IMR-90 (cell line): Measurements from ENCODE around the gene KLHL13. TPM values are rescaled to one million over a fixed set of nuclear protein-coding genes. Genes with fewer than 3 reads are reported as not detected.

ENCODE experiments used
- ATAC-seq: fragments of 200-7000 bp; cut with Tn5 transposase; 2 replicates; pipeline ENCODE4 v1.9.1; 2020; ENCODE audit warnings: low read depth, mild to moderate bottlenecking, moderate library complexity
- BruUV-seq: library from RNA; stranded (reverse); fragments of 400-500 nt; replicated peaks from 2 replicates; lab custom pipeline; 2021; lab: Mats Ljungman, UMichigan
- CTCF ChIA-PET: fragments of 300-600 bp; formaldehyde crosslinking; extraction: SDS; loops from one replicate; lab custom pipeline; 2021; ENCODE audit warnings: antibody characterized with exemption; lab: Yijun Ruan, JAX
- POLR2A ChIA-PET: fragments of 300-600 bp; sonication (Branson Sonifier 250); formaldehyde crosslinking; loops from one replicate; lab custom pipeline; 2022; ENCODE audit warnings: antibody characterized with exemption; ENCODE audit not compliant: unreplicated experiment; lab: Charles Lee
- DNase-seq: peaks from one replicate; pipeline ENCODE4 v3.0.0; 2013
- H2AFZ ChIP-seq: replicated peaks from 2 replicates; pipeline ENCODE3; 2013; ENCODE audit warnings: low read length, mild to moderate bottlenecking; ENCODE audit not compliant: poor library complexity
- H2AK5ac ChIP-seq: 2 replicates; pipeline ENCODE4 v1.6.1; 2013; ENCODE audit warnings: low read depth, low read length, inconsistent platforms
- H2AK9ac ChIP-seq: replicated peaks from 2 replicates; pipeline ENCODE3; 2013; ENCODE audit warnings: mild to moderate bottlenecking, low read depth, low read length, moderate library complexity; ENCODE audit not compliant: poor library complexity
- H2BK120ac ChIP-seq: 2 replicates; pipeline ENCODE4 v1.6.1; 2013; ENCODE audit warnings: low read depth, low read length, inconsistent platforms
- H2BK15ac ChIP-seq: 3 replicates; pipeline ENCODE4 v1.6.1; 2013; ENCODE audit warnings: low read depth, low read length, inconsistent platforms
- H2BK20ac ChIP-seq: 2 replicates; pipeline ENCODE4 v1.6.1; 2013; ENCODE audit warnings: low read depth, mild to moderate bottlenecking, inconsistent platforms, low read length, moderate library complexity
- H2BK5ac ChIP-seq: 2 replicates; pipeline ENCODE4 v1.6.1; 2013; ENCODE audit warnings: mild to moderate bottlenecking, low read depth, low read length, inconsistent platforms; ENCODE audit not compliant: poor library complexity, severe bottlenecking
- H3K14ac ChIP-seq: replicated peaks from 2 replicates; pipeline ENCODE4 v1.6.1; 2013; ENCODE audit warnings: low read depth, low read length, inconsistent platforms
- H3K18ac ChIP-seq: 2 replicates; pipeline ENCODE4 v1.6.1; 2013; ENCODE audit warnings: low read depth, low read length, control low read depth
- H3K23ac ChIP-seq: 2 replicates; pipeline ENCODE4 v1.6.1; 2013; ENCODE audit warnings: low read depth, low read length, inconsistent platforms
- H3K27ac ChIP-seq: 2 replicates; pipeline ENCODE4 v1.5.1; 2013; ENCODE audit warnings: mild to moderate bottlenecking, control low read depth, low read length; ENCODE audit not compliant: insufficient read depth
- H3K27me3 ChIP-seq: 2 replicates; pipeline ENCODE4 v1.6.1; 2013; ENCODE audit warnings: low read length; ENCODE audit not compliant: control insufficient read depth, insufficient read depth
- H3K36me3 ChIP-seq: 2 replicates; pipeline ENCODE4 v1.6.1; 2013; ENCODE audit warnings: low read length, mixed read lengths; ENCODE audit not compliant: control insufficient read depth, insufficient read depth
- H3K4ac ChIP-seq: 2 replicates; pipeline ENCODE4 v1.6.1; 2013; ENCODE audit warnings: low read depth, low read length, inconsistent platforms
- H3K4me1 ChIP-seq: 2 replicates; pipeline ENCODE4 v1.6.1; 2013; ENCODE audit warnings: low read length, mixed read lengths; ENCODE audit not compliant: control insufficient read depth, insufficient read depth
- H3K4me2 ChIP-seq: 2 replicates; pipeline ENCODE4 v1.6.1; 2013; ENCODE audit warnings: low read depth, mild to moderate bottlenecking, control low read depth, low read length, moderate library complexity
- H3K4me3 ChIP-seq: 2 replicates; pipeline ENCODE4 v1.5.1; 2013; ENCODE audit warnings: low read depth, mild to moderate bottlenecking, control low read depth, low read length, moderate library complexity; ENCODE audit not compliant: insufficient read depth
- H3K56ac ChIP-seq: 2 replicates; pipeline ENCODE4 v1.6.1; 2013; ENCODE audit warnings: low read length, inconsistent platforms; ENCODE audit not compliant: insufficient read depth; ENCODE audit errors: extremely low read depth
- H3K79me1 ChIP-seq, 2 experiments: 2 replicates each; pipeline ENCODE4 v1.6.1; 2013; ENCODE audit warnings: low read length in 2 of 2, inconsistent platforms in 1 of 2, low read depth in 1 of 2
- H3K9ac ChIP-seq: 2 replicates; pipeline ENCODE4 v1.6.1; 2013; ENCODE audit warnings: low read depth, low read length, control low read depth
- H3K9me1 ChIP-seq: 2 replicates; pipeline ENCODE4 v1.6.1; 2013; ENCODE audit warnings: low read length, inconsistent platforms; ENCODE audit not compliant: insufficient read depth
- H3K9me3 ChIP-seq: 2 replicates; pipeline ENCODE4 v1.6.1; 2013; ENCODE audit warnings: low read length; ENCODE audit not compliant: control insufficient read depth, insufficient read depth
- H4K20me1 ChIP-seq: 2 replicates; pipeline ENCODE4 v1.6.1; 2013; ENCODE audit warnings: low read length, inconsistent platforms; ENCODE audit not compliant: insufficient read depth
- H4K5ac ChIP-seq: 2 replicates; pipeline ENCODE4 v1.6.1; 2013; ENCODE audit warnings: mild to moderate bottlenecking, low read depth, low read length, control low read depth
- H4K8ac ChIP-seq, 2 experiments: 2 replicates each; pipeline ENCODE4 v1.6.1; 2013; ENCODE audit warnings: low read depth in 2 of 2, low read length in 2 of 2, control low read depth in 1 of 2, inconsistent platforms in 1 of 2
- H4K91ac ChIP-seq: 2 replicates; pipeline ENCODE4 v1.6.1; 2013; ENCODE audit warnings: low read depth, low read length, inconsistent platforms; ENCODE audit not compliant: insufficient read depth
- CEBPB ChIP-seq: IDR thresholded peaks from 2 replicates; pipeline ENCODE4 v1.6.1; 2012; ENCODE audit warnings: low read depth, low read length, improper control_type of control experiment
- CHD1 ChIP-seq: IDR thresholded peaks from 2 replicates; pipeline ENCODE4 v1.6.1; 2012; ENCODE audit warnings: low read depth, low read length, improper control_type of control experiment
- ELK1 ChIP-seq: fragments of 150-350 bp; IDR thresholded peaks from 2 replicates; pipeline ENCODE4 v1.6.1; 2016; ENCODE audit warnings: low read depth, mild to moderate bottlenecking, low read length, moderate library complexity, borderline replicate concordance
- WGBS, 2 experiments: methylation state at CpG; one replicate each; pipeline versions ENCODE4 v1.1.5 to v1.1.7; 2013; ENCODE audit warnings: missing lambda C conversion rate in 2 of 2; ENCODE audit not compliant: insufficient read length in 1 of 2; ENCODE audit errors: extremely low coverage in 2 of 2; 5-methylcytosine and 5-hydroxymethylcytosine counted together
- dilution Hi-C: fragments of 300-500 bp; cut with HindIII; formaldehyde crosslinking; loops from one replicate; pipeline ENCODE4 v1.14.3; 2018; ENCODE audit warnings: low sequenced_read_pairs; ENCODE audit not compliant: unreplicated experiment
- in situ Hi-C: fragments of 300-500 bp; cut with MboI; formaldehyde crosslinking; loops from 3 replicates; pipeline ENCODE4 v1.14.3; 2019; ENCODE audit warnings: low sequenced_read_pairs, inconsistent platforms, mixed read lengths
- intact Hi-C: fragments of 100-400 bp; cut with micrococcal nuclease; formaldehyde crosslinking; loops from 2 replicates; pipeline ENCODE4 v1.10.0; 2022
- polyA plus RNA-seq, 3 experiments: library from polyadenylated mRNA; depleted of rRNA; stranded (reverse); fragments of >200 nt; gene quantifications; 2 replicates each; pipeline ENCODE4 v1.2.3, GENCODE V29; 2012; ENCODE audit warnings: low replicate concordance in 1 of 3
- total RNA-seq: library from RNA; depleted of rRNA; stranded (reverse); fragments of >200 nt; gene quantifications from 2 replicates; pipeline ENCODE4 v1.2.3, GENCODE V29; 2012

KLHL13 gene
- total and polyA plus RNA-seq, 2 of the 4 experiments (the other 2 are of a cell fraction), result 4.0 to 12.5 TPM

GRCh38 chrX:118152721-118153120, 36.1 kb upstream of the KLHL13 start:
- in situ Hi-C loops (no loop called here), intact Hi-C loops (no loop called here), dilution Hi-C loops (no loop called here)
- Histone ChIP-seq H4K5ac (no peak overlapping the region), H3K56ac (no peak overlapping the region), H3K9me1 (no peaks in the 10 kb centered on the region), H2BK20ac (no peak overlapping the region), H3K18ac (no peak overlapping the region), H3K14ac (no peak overlapping the region), H2AK9ac (no peak overlapping the region), H2BK5ac (no peak overlapping the region), H3K36me3 (no peaks in the 10 kb centered on the region), H2AFZ (no peak overlapping the region), H3K4ac (no peak overlapping the region), H4K8ac (no peak overlapping the region), H3K27ac (no peak overlapping the region), H2BK120ac (no peak overlapping the region), H4K91ac (no peak overlapping the region), H2AK5ac (no peak overlapping the region), H3K27me3 (no peaks in the 10 kb centered on the region), H3K9me3 (no peaks in the 10 kb centered on the region), H4K20me1 (no peaks in the 10 kb centered on the region), H3K4me3 (no peak overlapping the region), H3K4me1 (no peaks in the 10 kb centered on the region), H3K79me1 (no peaks in the 10 kb centered on the region), H2BK15ac (no peak overlapping the region), H3K23ac (no peak overlapping the region), H3K4me2 (no peak overlapping the region), H3K9ac (no peak overlapping the region)
- no TSS peak for BruUV-seq
- ChIA-PET CTCF (no interaction called here), POLR2A (no interaction called here)
- no peak for ATAC-seq
- DNase-seq, result no peak
- WGBS, 2 experiments, result no CpG with 5 or more reads among the region's 2 CpGs
- no peak for TF ChIP-seq CHD1
- TF ChIP-seq CEBPB, result no peak
- no peak for TF ChIP-seq ELK1
